Ovary (tissue), 9 donors: Measurements from ENCODE around the gene CACUL1. TPM values are rescaled to one million over a fixed set of nuclear protein-coding genes. Genes with fewer than 3 reads are reported as not detected.

Source experiments
- DNase-seq, 5 donors: peaks; one replicate each; pipeline ENCODE4 v3.0.0-alpha.2; 2019 to 2020
- H3K27ac ChIP-seq, 2 donors: fragments of 200-600 bp; one replicate each; pipeline versions ENCODE4 v1.5.1 to v1.8.0; 2019 to 2022
- H3K27me3 ChIP-seq: fragments of 200-600 bp; one replicate; pipeline ENCODE4 v1.8.0; 2022
- H3K36me3 ChIP-seq: fragments of 200-600 bp; sonication (generic); one replicate; pipeline ENCODE4 v1.5.1; 2019
- H3K4me1 ChIP-seq: one replicate; pipeline ENCODE4 v1.8.1; 2013; ENCODE audit warnings: mild to moderate bottlenecking, moderate library complexity; ENCODE audit not compliant: insufficient read depth
- H3K4me3 ChIP-seq: fragments of 200-600 bp; sonication (generic); one replicate; pipeline ENCODE4 v1.5.1; 2017
- H3K9me3 ChIP-seq, 2 donors: fragments of 200-600 bp in 1 of 2; sonication (generic) in 1 of 2; one replicate each; pipeline versions ENCODE4 v1.5.1 to v1.8.1; 2013 to 2019; ENCODE audit warnings: mild to moderate bottlenecking in 1 of 2, moderate library complexity in 1 of 2
- EP300 ChIP-seq: sonication (generic); formaldehyde crosslinking; IDR thresholded peaks from one replicate; pipeline ENCODE4 v1.6.1; 2017; ENCODE audit warnings: antibody characterized with exemption
- POLR2A ChIP-seq: fragments of 450-650 bp; IDR thresholded peaks from one replicate; pipeline ENCODE4 v1.6.1; 2017; ENCODE audit warnings: antibody characterized with exemption, mild to moderate bottlenecking, moderate library complexity
- WGBS, 3 donors: extraction: QIAGEN DNeasy Blood & Tissue Kit in 1 of 3; methylation state at CpG; one replicate each; pipeline versions ENCODE4 v1.1.5 to v1.1.7; 2013 to 2017; 5-methylcytosine and 5-hydroxymethylcytosine counted together
- intact Hi-C, 4 donors: fragments of 100-400 bp; cut with DNase I; formaldehyde crosslinking; loops; one replicate each; pipeline versions ENCODE4 v1.11.0 to v1.15.1; 2022 to 2023
- polyA plus RNA-seq, 2 donors: library from polyadenylated mRNA; stranded (reverse); fragments of 200-250 nt in 1 of 2; fragments of 350-450 nt in 1 of 2; fragmentation: Illumina TruSeq in 1 of 2; extraction: RNeasy Lipid Tissue Mini Kit (QIAGEN cat#74804) in 1 of 2; gene quantifications; one replicate each; pipeline ENCODE4 v1.2.3, GENCODE V29; 2013 to 2014
- total RNA-seq, 7 donors: library from RNA; depleted of rRNA in 2 of 7; stranded (reverse); fragments of >200 nt in 2 of 7; fragmentation: NEBNext Ultra II Directional in 3 of 7; extraction: Animal tissue kit (Norgen Biotek cat#: 25700) in 3 of 7; gene quantifications; one replicate each; pipeline versions ENCODE4 v1.1.0 to v1.2.4, GENCODE V29; 2016 to 2023
- TF ChIP-seq, protein P1 (sequence below), 3 donors: fragments of 450-650 bp in 2 of 3; fragments of 200-600 bp in 1 of 3; IDR thresholded peaks; one replicate each; pipeline versions ENCODE4 v1.5.1 to v1.8.0; 2016 to 2022; ENCODE audit warnings: antibody characterized with exemption in 3 of 3, mild to moderate bottlenecking in 1 of 3
- donor health status: DM: no; HTN: no; CAD: no; lungs with moderate emphysema.
- donor health status: DM: no; HTN: no; CAD: no.
- donor health status: Bipolar disorder and iron deficiency.
- donor health status: DM: yes; HTN: yes; CAD: no.
- donor health status: DM: no; HTN: no; CAD: no.
- donor health status: DM: yes; HTN: yes; CAD: no.

CACUL1 gene
- total and polyA plus RNA-seq, 9 donors: 7.0 to 29.7 (median 25.9) TPM

DNA sequence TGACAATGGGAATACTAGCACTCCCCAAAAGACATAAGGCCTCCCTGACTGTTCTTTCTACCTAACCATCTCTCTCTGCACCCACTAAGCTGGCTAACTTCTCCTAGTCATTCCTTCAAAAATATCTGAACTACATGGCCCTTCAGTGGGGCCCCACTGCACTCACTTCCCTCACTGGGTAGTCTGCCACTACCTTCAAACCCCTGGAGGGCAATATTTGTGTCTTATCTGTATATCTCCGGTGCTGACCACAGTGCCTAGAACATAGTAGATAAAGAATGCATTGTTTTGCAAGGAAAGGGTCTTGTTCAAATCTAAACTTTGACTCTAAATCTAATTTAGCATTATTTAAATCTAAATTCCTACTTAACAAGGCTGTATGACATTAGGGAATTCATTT, 44.3 kb downstream of the CACUL1 start:
- H3K36me3 ChIP-seq: no peaks in the 10 kb centered on the region
- no peak overlapping the region for H3K27ac ChIP-seq
- H3K9me3 ChIP-seq: no peaks in the 10 kb centered on the region
- H3K4me3 ChIP-seq: no peak overlapping the region
- no peaks in the 10 kb centered on the region for H3K27me3 ChIP-seq
- WGBS, 3 donors: 90 to 98% (median 93%) methylated on average over 1 of the region's 1 CpG
- intact Hi-C loops: no loop called here
- no peak for DNase-seq
- no peaks in the 10 kb centered on the region for H3K4me1 ChIP-seq
- no peak for TF ChIP-seq EP300
- TF ChIP-seq, protein P1, sequence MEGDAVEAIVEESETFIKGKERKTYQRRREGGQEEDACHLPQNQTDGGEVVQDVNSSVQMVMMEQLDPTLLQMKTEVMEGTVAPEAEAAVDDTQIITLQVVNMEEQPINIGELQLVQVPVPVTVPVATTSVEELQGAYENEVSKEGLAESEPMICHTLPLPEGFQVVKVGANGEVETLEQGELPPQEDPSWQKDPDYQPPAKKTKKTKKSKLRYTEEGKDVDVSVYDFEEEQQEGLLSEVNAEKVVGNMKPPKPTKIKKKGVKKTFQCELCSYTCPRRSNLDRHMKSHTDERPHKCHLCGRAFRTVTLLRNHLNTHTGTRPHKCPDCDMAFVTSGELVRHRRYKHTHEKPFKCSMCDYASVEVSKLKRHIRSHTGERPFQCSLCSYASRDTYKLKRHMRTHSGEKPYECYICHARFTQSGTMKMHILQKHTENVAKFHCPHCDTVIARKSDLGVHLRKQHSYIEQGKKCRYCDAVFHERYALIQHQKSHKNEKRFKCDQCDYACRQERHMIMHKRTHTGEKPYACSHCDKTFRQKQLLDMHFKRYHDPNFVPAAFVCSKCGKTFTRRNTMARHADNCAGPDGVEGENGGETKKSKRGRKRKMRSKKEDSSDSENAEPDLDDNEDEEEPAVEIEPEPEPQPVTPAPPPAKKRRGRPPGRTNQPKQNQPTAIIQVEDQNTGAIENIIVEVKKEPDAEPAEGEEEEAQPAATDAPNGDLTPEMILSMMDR (IDR thresholded peaks at IDR 0.05): no peak

DNA sequence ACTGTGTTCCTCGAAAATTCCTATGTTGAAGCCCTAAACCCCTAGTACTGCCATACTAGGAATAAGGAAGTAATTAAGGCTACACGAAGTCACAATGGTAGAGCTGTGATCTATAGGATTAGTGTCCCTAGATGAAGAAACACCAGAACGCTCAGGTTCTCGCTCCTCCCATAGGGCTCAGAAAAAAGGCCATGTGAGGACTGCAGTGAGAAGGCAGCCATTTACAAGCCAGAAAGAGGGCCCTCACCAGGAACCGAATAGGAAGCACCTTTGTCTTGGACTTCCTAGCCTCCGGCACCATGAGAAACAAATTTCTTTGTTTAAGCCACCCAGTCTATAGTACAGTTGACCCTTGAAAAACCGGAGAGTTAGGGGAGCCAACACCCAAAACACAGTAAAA, 46.2 kb downstream of the CACUL1 start:
- Histone ChIP-seq H3K4me1 (no peaks in the 10 kb centered on the region), H3K27ac (no peak overlapping the region), H3K36me3 (no peaks in the 10 kb centered on the region), H3K9me3 (no peaks in the 10 kb centered on the region), H3K4me3 (no peak overlapping the region), H3K27me3 (no peaks in the 10 kb centered on the region)
- TF ChIP-seq, protein P1 (IDR thresholded peaks at IDR 0.05): no peak
- TF ChIP-seq EP300 (no peak), POLR2A (no peak)
- no peak for DNase-seq
- intact Hi-C loops: no loop called here
- 93 to 97% (median 95%) methylated on average over 7 of the region's 7 CpGs for WGBS, 3 donors

DNA sequence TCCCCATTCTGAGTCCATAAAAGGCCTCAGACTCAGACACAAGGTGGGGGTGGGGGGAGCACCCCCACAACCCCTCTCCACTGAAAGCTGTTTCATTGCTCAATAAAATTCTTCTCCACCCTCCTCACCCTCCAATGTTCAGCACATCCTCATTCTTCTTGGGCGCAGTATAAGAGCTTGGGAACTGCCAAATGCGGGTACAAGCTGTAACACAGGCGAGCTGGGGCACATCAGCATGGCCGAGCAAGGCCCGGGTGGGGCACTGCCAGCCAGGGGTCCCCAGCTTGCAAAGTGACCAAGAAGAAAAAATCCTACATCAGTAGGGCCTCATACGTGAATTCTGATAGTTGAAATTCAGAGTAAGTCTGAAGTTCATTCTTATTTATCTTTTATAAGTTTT, 50.1 kb downstream of the CACUL1 start:
- intact Hi-C loops: no loop called here
- Histone ChIP-seq H3K27ac (no peak overlapping the region), H3K27me3 (no peaks in the 10 kb centered on the region), H3K4me1 (no peaks in the 10 kb centered on the region), H3K36me3 (no peaks in the 10 kb centered on the region), H3K4me3 (no peak overlapping the region), H3K9me3 (no peaks in the 10 kb centered on the region)
- 94 to 98% (median 97%) methylated on average over 6 of the region's 6 CpGs for WGBS, 3 donors
- TF ChIP-seq EP300: no peak
- no peak for TF ChIP-seq POLR2A
- TF ChIP-seq, protein P1 (IDR thresholded peaks at IDR 0.05): no peak
- no peak for DNase-seq

DNA sequence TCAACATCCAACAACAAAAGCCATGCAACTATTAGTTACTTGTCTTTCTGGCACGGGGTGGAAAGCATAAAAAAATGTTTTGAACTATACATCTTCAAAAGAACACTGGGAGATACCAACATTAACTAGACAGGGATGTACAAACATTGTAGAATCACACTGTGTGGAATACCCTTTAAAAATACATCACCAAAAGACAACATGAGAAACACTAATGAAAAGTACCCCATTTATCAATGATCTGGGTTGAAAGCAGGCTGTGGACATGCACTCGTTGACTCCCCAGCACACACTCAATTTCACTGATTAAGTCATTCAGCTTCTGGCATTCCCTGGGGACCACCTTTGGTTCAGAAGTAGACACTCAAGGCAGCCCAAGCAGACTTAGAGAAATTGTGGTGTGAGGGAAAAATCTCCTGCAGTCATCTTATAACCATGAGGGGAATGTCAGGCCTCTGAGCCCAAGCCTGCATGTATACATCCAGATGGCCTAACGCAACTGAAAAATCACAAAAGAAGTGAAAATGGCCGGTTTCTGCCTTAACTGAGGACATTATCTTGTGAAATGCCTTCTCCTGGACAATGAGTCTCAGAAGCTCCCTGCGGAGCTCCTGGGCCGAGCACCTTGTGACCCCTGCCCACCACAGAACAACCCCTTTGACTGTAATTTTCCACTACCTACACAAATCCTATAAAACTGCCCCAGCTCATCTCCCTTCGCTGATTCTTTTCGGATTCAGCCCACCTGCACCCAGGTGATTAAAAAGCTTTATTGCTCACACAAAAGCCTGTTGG, 53.0 kb downstream of the CACUL1 start:
- H3K27me3 ChIP-seq: no peaks in the 10 kb centered on the region
- no peaks in the 10 kb centered on the region for H3K4me1 ChIP-seq
- H3K36me3 ChIP-seq: no peaks in the 10 kb centered on the region
- H3K9me3 ChIP-seq: no peaks in the 10 kb centered on the region
- 83 to 96% (median 89%) methylated on average over 8 of the region's 8 CpGs for WGBS, 3 donors
- TF ChIP-seq EP300 (no peak), POLR2A (no peak)
- TF ChIP-seq, protein P1 (IDR thresholded peaks at IDR 0.05): no peak
- H3K4me3 ChIP-seq: no peak overlapping the region
- H3K27ac ChIP-seq: no peak overlapping the region
- no peak for DNase-seq
- intact Hi-C loops: no loop called here
